Lower leg skin (tissue), 3 donors: ENCODE data around the gene OR4K14.

Source experiments
- CTCF ChIP-seq, 3 donors: fragments of 450-650 bp; IDR thresholded peaks; one replicate each; pipeline ENCODE4 v1.5.1; 2016; ENCODE audit warnings: antibody characterized with exemption in 3 of 3, mild to moderate bottlenecking in 3 of 3, moderate library complexity in 2 of 3
- POLR2A ChIP-seq, 2 donors: fragments of 450-650 bp; IDR thresholded peaks; one replicate each; pipeline ENCODE4 v1.6.1; 2016 to 2017; ENCODE audit warnings: antibody characterized with exemption in 2 of 2, mild to moderate bottlenecking in 1 of 2, moderate library complexity in 1 of 2

- no peak for TF ChIP-seq CTCF (IDR thresholded peaks at IDR 0.05)
- TF ChIP-seq POLR2A (IDR thresholded peaks at IDR 0.05), result no peak
Observed at GRCh38 chr14:20059745-20060144, 40.6 kb upstream of the OR4K14 start, which contains the start of gene OR4L1.
